Ovary (tissue), 9 donors: ENCODE data around the gene SIRT2. TPM values are rescaled to one million over a fixed set of nuclear protein-coding genes. Genes with fewer than 3 reads are reported as not detected.

Source experiments
- DNase-seq, 5 donors: peaks; one replicate each; pipeline ENCODE4 v3.0.0-alpha.2; 2019 to 2020
- H3K27ac ChIP-seq, 2 donors: fragments of 200-600 bp; one replicate each; pipeline versions ENCODE4 v1.5.1 to v1.8.0; 2019 to 2022
- H3K27me3 ChIP-seq: fragments of 200-600 bp; one replicate; pipeline ENCODE4 v1.8.0; 2022
- H3K36me3 ChIP-seq: fragments of 200-600 bp; sonication (generic); one replicate; pipeline ENCODE4 v1.5.1; 2019
- H3K4me1 ChIP-seq: one replicate; pipeline ENCODE4 v1.8.1; 2013; ENCODE audit warnings: mild to moderate bottlenecking, moderate library complexity; ENCODE audit not compliant: insufficient read depth
- H3K4me3 ChIP-seq: fragments of 200-600 bp; sonication (generic); one replicate; pipeline ENCODE4 v1.5.1; 2017
- H3K9me3 ChIP-seq, 2 donors: fragments of 200-600 bp in 1 of 2; sonication (generic) in 1 of 2; one replicate each; pipeline versions ENCODE4 v1.5.1 to v1.8.1; 2013 to 2019; ENCODE audit warnings: mild to moderate bottlenecking in 1 of 2, moderate library complexity in 1 of 2
- CTCF ChIP-seq, 3 donors: fragments of 450-650 bp in 2 of 3; fragments of 200-600 bp in 1 of 3; IDR thresholded peaks; one replicate each; pipeline versions ENCODE4 v1.5.1 to v1.8.0; 2016 to 2022; ENCODE audit warnings: antibody characterized with exemption in 3 of 3, mild to moderate bottlenecking in 1 of 3
- EP300 ChIP-seq: sonication (generic); formaldehyde crosslinking; IDR thresholded peaks from one replicate; pipeline ENCODE4 v1.6.1; 2017; ENCODE audit warnings: antibody characterized with exemption
- POLR2A ChIP-seq: fragments of 450-650 bp; IDR thresholded peaks from one replicate; pipeline ENCODE4 v1.6.1; 2017; ENCODE audit warnings: antibody characterized with exemption, mild to moderate bottlenecking, moderate library complexity
- WGBS, 3 donors: extraction: QIAGEN DNeasy Blood & Tissue Kit in 1 of 3; methylation state at CpG; one replicate each; pipeline versions ENCODE4 v1.1.5 to v1.1.7; 2013 to 2017; 5-methylcytosine and 5-hydroxymethylcytosine counted together
- intact Hi-C, 4 donors: fragments of 100-400 bp; cut with DNase I; formaldehyde crosslinking; loops; one replicate each; pipeline versions ENCODE4 v1.11.0 to v1.15.1; 2022 to 2023
- polyA plus RNA-seq, 2 donors: library from polyadenylated mRNA; stranded (reverse); fragments of 200-250 nt in 1 of 2; fragments of 350-450 nt in 1 of 2; fragmentation: Illumina TruSeq in 1 of 2; extraction: RNeasy Lipid Tissue Mini Kit (QIAGEN cat#74804) in 1 of 2; gene quantifications; one replicate each; pipeline ENCODE4 v1.2.3, GENCODE V29; 2013 to 2014
- total RNA-seq, 7 donors: library from RNA; depleted of rRNA in 2 of 7; stranded (reverse); fragments of >200 nt in 2 of 7; fragmentation: NEBNext Ultra II Directional in 3 of 7; extraction: Animal tissue kit (Norgen Biotek cat#: 25700) in 3 of 7; gene quantifications; one replicate each; pipeline versions ENCODE4 v1.1.0 to v1.2.4, GENCODE V29; 2016 to 2023
- donor health status: DM: no; HTN: no; CAD: no; lungs with moderate emphysema.
- donor health status: DM: no; HTN: no; CAD: no.
- donor health status: Bipolar disorder and iron deficiency.
- donor health status: DM: yes; HTN: yes; CAD: no.
- donor health status: DM: no; HTN: no; CAD: no.
- donor health status: DM: yes; HTN: yes; CAD: no.

The SIRT2 gene
- total and polyA plus RNA-seq, 9 donors: 46.1 to 64.9 (median 55.7) TPM

- peak; percentile 98 to 99 (median 99) for TF ChIP-seq CTCF (IDR thresholded peaks at IDR 0.05)
- no peak for TF ChIP-seq POLR2A
- peak; percentile 91 to 96 (median 93) for DNase-seq
- no peaks in the 10 kb centered on the region for H3K27me3 ChIP-seq
- H3K4me1 ChIP-seq: peaks cover 12% of the 10 kb centered on the region
- peak within 1 kb of the TSS; percentile 90 to 92 for H3K27ac ChIP-seq
- H3K9me3 ChIP-seq: no peaks in the 10 kb centered on the region
- no peaks in the 10 kb centered on the region for H3K36me3 ChIP-seq
- whole genome bisulfite sequencing, 3 donors: 2% methylated on average over 49 of the region's 49 CpGs
- intact Hi-C loops: loop anchor here in 3 of 4 donors (5.0 to 10.0 kb wide), 3 partner anchors 413 to 528 kb away; partner anchors contain the start of gene FAM98C (in 2 of the 3)
- H3K4me3 ChIP-seq: peak within 1 kb of the TSS; percentile 91
Measured at GRCh38 chr19:38929929-38930775, 30.7 kb upstream of the SIRT2 start, which contains the start of gene SARS2. Gene SARS2 (minus strand): TSS chr19:38930763. CDS start chr19:38930736, 27 bp downstream.

- peaks cover 3% of the 10 kb centered on the region for H3K4me1 ChIP-seq
- H3K27ac ChIP-seq: no peak overlapping the region
- H3K36me3 ChIP-seq: no peaks in the 10 kb centered on the region
- WGBS, 3 donors: 74 to 80% (median 80%) methylated on average over 4 of the region's 4 CpGs
- H3K27me3 ChIP-seq: no peaks in the 10 kb centered on the region
- DNase-seq: no peak
- TF ChIP-seq CTCF (IDR thresholded peaks at IDR 0.05) (no peak), EP300 (no peak), POLR2A (no peak)
- no peaks in the 10 kb centered on the region for H3K9me3 ChIP-seq
- no peak overlapping the region for H3K4me3 ChIP-seq
- intact Hi-C loops: loop anchor here in 2 of 4 donors (5.0 to 10.0 kb wide), 2 partner anchors 411 to 524 kb away; partner anchors contain the start of gene FAM98C (in 1 of the 2)
Measured at GRCh38 chr19:38928391-38929001, 29.1 kb upstream of the SIRT2 start.

GRCh38 chr19:38924388-38924787 is 25.0 kb upstream of the SIRT2 start:
- intact Hi-C loops: loop anchor here in 1 of 4 donors (10.0 kb wide), 1 partner anchor 520 kb away; the partner anchor contains the start of gene FAM98C
- WGBS, 3 donors: 93 to 97% (median 94%) methylated on average over 7 of the region's 7 CpGs

More at GRCh38 chr19:38924388-38924787, 25.0 kb upstream of the SIRT2 start:
- TF ChIP-seq EP300: no peak
- TF ChIP-seq POLR2A: no peak
- TF ChIP-seq CTCF (IDR thresholded peaks at IDR 0.05): no peak
- no peak overlapping the region for H3K27ac ChIP-seq
- no peak overlapping the region for H3K4me3 ChIP-seq
- no peaks in the 10 kb centered on the region for H3K4me1 ChIP-seq
- no peaks in the 10 kb centered on the region for H3K36me3 ChIP-seq
- no peaks in the 10 kb centered on the region for H3K27me3 ChIP-seq
- H3K9me3 ChIP-seq: no peaks in the 10 kb centered on the region
- no peak for DNase-seq
